ENCODE results near the gene SLIT1.

GRCh38 chr10:97123765-97124164 is 62.0 kb downstream of the SLIT1 start:
- TF ChIP-seq, protein P1, sequence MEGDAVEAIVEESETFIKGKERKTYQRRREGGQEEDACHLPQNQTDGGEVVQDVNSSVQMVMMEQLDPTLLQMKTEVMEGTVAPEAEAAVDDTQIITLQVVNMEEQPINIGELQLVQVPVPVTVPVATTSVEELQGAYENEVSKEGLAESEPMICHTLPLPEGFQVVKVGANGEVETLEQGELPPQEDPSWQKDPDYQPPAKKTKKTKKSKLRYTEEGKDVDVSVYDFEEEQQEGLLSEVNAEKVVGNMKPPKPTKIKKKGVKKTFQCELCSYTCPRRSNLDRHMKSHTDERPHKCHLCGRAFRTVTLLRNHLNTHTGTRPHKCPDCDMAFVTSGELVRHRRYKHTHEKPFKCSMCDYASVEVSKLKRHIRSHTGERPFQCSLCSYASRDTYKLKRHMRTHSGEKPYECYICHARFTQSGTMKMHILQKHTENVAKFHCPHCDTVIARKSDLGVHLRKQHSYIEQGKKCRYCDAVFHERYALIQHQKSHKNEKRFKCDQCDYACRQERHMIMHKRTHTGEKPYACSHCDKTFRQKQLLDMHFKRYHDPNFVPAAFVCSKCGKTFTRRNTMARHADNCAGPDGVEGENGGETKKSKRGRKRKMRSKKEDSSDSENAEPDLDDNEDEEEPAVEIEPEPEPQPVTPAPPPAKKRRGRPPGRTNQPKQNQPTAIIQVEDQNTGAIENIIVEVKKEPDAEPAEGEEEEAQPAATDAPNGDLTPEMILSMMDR (IDR thresholded peaks at IDR 0.05), result no peak
- TF ChIP-seq POLR2A (IDR thresholded peaks at IDR 0.05) (no peak), POLR2AphosphoS5 (IDR thresholded peaks at IDR 0.05) (no peak)
